ENCODE measurements around the gene GPAT2.
A peak's percentile ranks its signal among the peaks of the same experiment; 100 is the strongest.

GPAT2 gene

GRCh38 chr2:96082211-96083063 is 47.7 kb upstream of the GPAT2 start:
- Histone ChIP-seq H2BK12ac (ENCODE audit: low read length in 2 of 2) (no peak overlapping the region), H3K79me1 (replicated peaks; ENCODE audit: low read length, poor library complexity, severe bottlenecking) (no peaks in the 10 kb centered on the region), H3K27me3 (ENCODE audit: control insufficient read depth in 1 of 2, insufficient read depth in 1 of 2, low read length in 2 of 2) (peaks cover 0 to 6% of the 10 kb centered on the region in 2 experiments), H4K8ac (ENCODE audit: low read length) (no peak overlapping the region), H2BK120ac (ENCODE audit: low read depth, low read length) (no peak overlapping the region), H3K4me2 (ENCODE audit: low read length, poor library complexity, severe bottlenecking) (no peak overlapping the region), H3K4ac (ENCODE audit: low read depth in 1 of 2, low read length in 2 of 2) (no peak overlapping the region), H2BK15ac (ENCODE audit: low read depth, poor library complexity, severe bottlenecking) (no peak overlapping the region), H2AFZ (ENCODE audit: low read depth, low read length) (no peak overlapping the region), H2AK5ac (ENCODE audit: low read length, severe bottlenecking) (no peak overlapping the region), H3K4me3 (ENCODE audit: insufficient read depth in 1 of 2, low read depth in 1 of 2, low read length in 2 of 2) (no peak overlapping the region), H3K27ac (ENCODE audit: low read length, poor library complexity, severe bottlenecking) (no peak overlapping the region), H3K18ac (ENCODE audit: low read depth in 1 of 2, low read length in 2 of 2) (no peak overlapping the region), H2BK5ac (ENCODE audit: low read depth, low read length, poor library complexity, severe bottlenecking) (no peak overlapping the region), H3K4me1 (ENCODE audit: control insufficient read depth, insufficient read depth, low read depth, low read length) (no peaks in the 10 kb centered on the region), H3K23ac (ENCODE audit: low read length in 2 of 2) (no peak overlapping the region), H3K9me3 (ENCODE audit: control insufficient read depth, low read length) (no peaks in the 10 kb centered on the region), H3K9ac (ENCODE audit: low read length) (no peak overlapping the region), H3K14ac (ENCODE audit: low read length in 2 of 2) (no peak overlapping the region), H4K91ac (ENCODE audit: low read length) (no peak overlapping the region), H3K36me3 (ENCODE audit: control insufficient read depth in 1 of 2, insufficient read depth in 2 of 2, low read depth in 1 of 2, low read length in 2 of 2) (no peaks in the 10 kb centered on the region)
- 87% methylated on average over 14 of the region's 14 CpGs for WGBS
- no peak for DNase-seq

- H3K14ac ChIP-seq (ENCODE audit: low read length in 2 of 2): no peak overlapping the region
- no peak overlapping the region for H2BK5ac ChIP-seq (ENCODE audit: low read depth, low read length, poor library complexity, severe bottlenecking)
- WGBS: no CpG with 5 or more reads among the region's 2 CpGs
- DNase-seq: no peak
- no peak overlapping the region for H2BK120ac ChIP-seq (ENCODE audit: low read depth, low read length)
- H3K27ac ChIP-seq (ENCODE audit: low read length, poor library complexity, severe bottlenecking): no peak overlapping the region
- no peak overlapping the region for H3K18ac ChIP-seq (ENCODE audit: low read depth in 1 of 2, low read length in 2 of 2)
- H3K4me3 ChIP-seq (ENCODE audit: insufficient read depth in 1 of 2, low read depth in 1 of 2, low read length in 2 of 2): no peak overlapping the region
- H3K4me2 ChIP-seq (ENCODE audit: low read length, poor library complexity, severe bottlenecking): no peak overlapping the region
- no peak overlapping the region for H3K23ac ChIP-seq (ENCODE audit: low read length in 2 of 2)
- H3K79me1 ChIP-seq (replicated peaks; ENCODE audit: low read length, poor library complexity, severe bottlenecking): no peaks in the 10 kb centered on the region
- no peak overlapping the region for H2BK15ac ChIP-seq (ENCODE audit: low read depth, poor library complexity, severe bottlenecking)
- H2AFZ ChIP-seq (ENCODE audit: low read depth, low read length): no peak overlapping the region
- H4K91ac ChIP-seq (ENCODE audit: low read length): no peak overlapping the region
- peaks cover 5 to 9% of the 10 kb centered on the region in 2 experiments for H3K27me3 ChIP-seq (ENCODE audit: control insufficient read depth in 1 of 2, insufficient read depth in 1 of 2, low read length in 2 of 2)
- no peak overlapping the region for H2BK12ac ChIP-seq (ENCODE audit: low read length in 2 of 2)
- no peak overlapping the region for H3K4ac ChIP-seq (ENCODE audit: low read depth in 1 of 2, low read length in 2 of 2)
- H3K9me3 ChIP-seq (ENCODE audit: control insufficient read depth, low read length): peaks cover 9% of the 10 kb centered on the region
- no peaks in the 10 kb centered on the region for H3K36me3 ChIP-seq (ENCODE audit: control insufficient read depth in 1 of 2, insufficient read depth in 2 of 2, low read depth in 1 of 2, low read length in 2 of 2)
- no peak overlapping the region for H2AK5ac ChIP-seq (ENCODE audit: low read length, severe bottlenecking)
- H3K4me1 ChIP-seq (ENCODE audit: control insufficient read depth, insufficient read depth, low read depth, low read length): no peaks in the 10 kb centered on the region
- H3K9ac ChIP-seq (ENCODE audit: low read length): no peak overlapping the region
- no peak overlapping the region for H4K8ac ChIP-seq (ENCODE audit: low read length)
Measured at GRCh38 chr2:96081042-96081441, 46.3 kb upstream of the GPAT2 start.

GRCh38 chr2:96075199-96075771 is 40.6 kb upstream of the GPAT2 start:
- Histone ChIP-seq H3K18ac (ENCODE audit: low read depth in 1 of 2, low read length in 2 of 2) (no peak overlapping the region), H3K14ac (ENCODE audit: low read length in 2 of 2) (no peak overlapping the region), H2AFZ (ENCODE audit: low read depth, low read length) (no peak overlapping the region), H3K4me1 (ENCODE audit: control insufficient read depth, insufficient read depth, low read depth, low read length) (no peaks in the 10 kb centered on the region), H3K4me3 (ENCODE audit: insufficient read depth in 1 of 2, low read depth in 1 of 2, low read length in 2 of 2) (no peak overlapping the region), H2BK5ac (ENCODE audit: low read depth, low read length, poor library complexity, severe bottlenecking) (no peak overlapping the region), H4K91ac (ENCODE audit: low read length) (no peak overlapping the region), H2BK12ac (ENCODE audit: low read length in 2 of 2) (no peak overlapping the region), H2BK15ac (ENCODE audit: low read depth, poor library complexity, severe bottlenecking) (no peak overlapping the region), H3K27me3 (ENCODE audit: control insufficient read depth in 1 of 2, insufficient read depth in 1 of 2, low read length in 2 of 2) (peaks cover 30 to 33% of the 10 kb centered on the region in 2 experiments), H4K8ac (ENCODE audit: low read length) (no peak overlapping the region), H2AK5ac (ENCODE audit: low read length, severe bottlenecking) (no peak overlapping the region), H3K79me1 (replicated peaks; ENCODE audit: low read length, poor library complexity, severe bottlenecking) (no peaks in the 10 kb centered on the region), H3K4ac (ENCODE audit: low read depth in 1 of 2, low read length in 2 of 2) (no peak overlapping the region), H3K4me2 (ENCODE audit: low read length, poor library complexity, severe bottlenecking) (no peak overlapping the region), H3K9ac (ENCODE audit: low read length) (no peak overlapping the region), H3K9me3 (ENCODE audit: control insufficient read depth, low read length) (peaks cover 13% of the 10 kb centered on the region), H3K27ac (ENCODE audit: low read length, poor library complexity, severe bottlenecking) (no peak overlapping the region), H3K36me3 (ENCODE audit: control insufficient read depth in 1 of 2, insufficient read depth in 2 of 2, low read depth in 1 of 2, low read length in 2 of 2) (no peaks in the 10 kb centered on the region), H2BK120ac (ENCODE audit: low read depth, low read length) (no peak overlapping the region), H3K23ac (ENCODE audit: low read length in 2 of 2) (no peak overlapping the region)
- no peak for DNase-seq
- WGBS: 0% methylated on average over 1 of the region's 2 CpGs

- Histone ChIP-seq H3K9me3 (ENCODE audit: control insufficient read depth, low read length) (peaks cover 13% of the 10 kb centered on the region), H3K27ac (ENCODE audit: low read length, poor library complexity, severe bottlenecking) (no peak overlapping the region), H3K4ac (ENCODE audit: low read depth in 1 of 2, low read length in 2 of 2) (no peak overlapping the region), H4K91ac (ENCODE audit: low read length) (no peak overlapping the region), H2AFZ (ENCODE audit: low read depth, low read length) (no peak overlapping the region), H3K79me1 (replicated peaks; ENCODE audit: low read length, poor library complexity, severe bottlenecking) (no peaks in the 10 kb centered on the region), H2BK5ac (ENCODE audit: low read depth, low read length, poor library complexity, severe bottlenecking) (no peak overlapping the region), H2BK120ac (ENCODE audit: low read depth, low read length) (no peak overlapping the region), H2AK5ac (ENCODE audit: low read length, severe bottlenecking) (no peak overlapping the region), H3K9ac (ENCODE audit: low read length) (no peak overlapping the region), H3K4me3 (ENCODE audit: insufficient read depth in 1 of 2, low read depth in 1 of 2, low read length in 2 of 2) (no peak overlapping the region), H3K27me3 (ENCODE audit: control insufficient read depth in 1 of 2, insufficient read depth in 1 of 2, low read length in 2 of 2) (peaks cover 30 to 33% of the 10 kb centered on the region in 2 experiments), H3K14ac (ENCODE audit: low read length in 2 of 2) (no peak overlapping the region), H2BK15ac (ENCODE audit: low read depth, poor library complexity, severe bottlenecking) (no peak overlapping the region), H3K23ac (ENCODE audit: low read length in 2 of 2) (no peak overlapping the region), H4K8ac (ENCODE audit: low read length) (no peak overlapping the region), H3K36me3 (ENCODE audit: control insufficient read depth in 1 of 2, insufficient read depth in 2 of 2, low read depth in 1 of 2, low read length in 2 of 2) (no peaks in the 10 kb centered on the region), H3K4me1 (ENCODE audit: control insufficient read depth, insufficient read depth, low read depth, low read length) (no peaks in the 10 kb centered on the region), H3K18ac (ENCODE audit: low read depth in 1 of 2, low read length in 2 of 2) (no peak overlapping the region), H3K4me2 (ENCODE audit: low read length, poor library complexity, severe bottlenecking) (no peak overlapping the region), H2BK12ac (ENCODE audit: low read length in 2 of 2) (no peak overlapping the region)
- peak; percentile 12 for DNase-seq
- 67% methylated on average over 5 of the region's 6 CpGs for WGBS
Measured at GRCh38 chr2:96074156-96074555, 39.4 kb upstream of the GPAT2 start.
